Stimulated activated CD8-positive, alpha-beta memory T cell treated with anti-CD3 and anti-CD28 coated beads, Interleukin-12 subunit alpha, Interleukin-12 subunit beta, amount 100 ng/mL, for 24 hours (primary cell): ENCODE measurements around the gene MPIG6B.

Experiments
- DNase-seq: peaks from one replicate; pipeline ENCODE4 v3.0.0-alpha.2; 2020; ENCODE audit errors: extremely low read depth

MPIG6B gene, protein sequence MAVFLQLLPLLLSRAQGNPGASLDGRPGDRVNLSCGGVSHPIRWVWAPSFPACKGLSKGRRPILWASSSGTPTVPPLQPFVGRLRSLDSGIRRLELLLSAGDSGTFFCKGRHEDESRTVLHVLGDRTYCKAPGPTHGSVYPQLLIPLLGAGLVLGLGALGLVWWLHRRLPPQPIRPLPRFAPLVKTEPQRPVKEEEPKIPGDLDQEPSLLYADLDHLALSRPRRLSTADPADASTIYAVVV

DNA sequence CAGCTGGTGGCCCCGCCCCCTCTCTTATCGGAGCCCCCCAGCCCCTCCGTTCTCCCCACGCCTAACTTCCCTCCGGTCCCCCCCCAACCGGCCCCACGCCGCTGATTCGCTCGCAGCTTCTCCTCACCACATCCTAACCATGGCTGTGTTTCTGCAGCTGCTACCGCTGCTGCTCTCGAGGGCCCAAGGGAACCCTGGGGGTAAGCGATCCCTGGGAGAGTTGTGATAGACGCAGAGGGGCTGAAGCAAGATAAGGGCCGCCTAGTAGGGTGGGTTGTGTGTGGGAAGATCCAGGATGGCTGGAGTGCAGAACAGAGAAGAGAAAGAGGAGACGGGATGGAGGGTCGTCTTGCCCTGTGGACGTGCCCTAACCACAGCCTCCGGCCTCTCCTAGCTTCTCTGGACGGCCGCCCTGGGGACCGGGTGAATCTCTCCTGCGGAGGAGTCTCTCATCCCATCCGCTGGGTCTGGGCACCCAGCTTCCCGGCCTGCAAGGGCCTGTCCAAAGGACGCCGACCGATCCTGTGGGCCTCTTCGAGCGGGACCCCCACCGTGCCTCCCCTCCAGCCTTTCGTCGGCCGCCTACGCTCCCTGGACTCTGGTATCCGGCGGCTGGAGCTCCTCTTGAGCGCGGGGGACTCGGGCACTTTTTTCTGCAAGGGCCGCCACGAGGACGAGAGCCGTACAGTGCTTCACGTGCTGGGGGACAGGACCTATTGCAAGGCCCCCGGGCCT is at the start of gene MPIG6B:
Gene MPIG6B, plus strand, starts transcription at position 129 of the 735 bp plus-strand sequence. Its CDS starts 11 bp downstream, at position 140.
- DNase-seq: no peak

DNA sequence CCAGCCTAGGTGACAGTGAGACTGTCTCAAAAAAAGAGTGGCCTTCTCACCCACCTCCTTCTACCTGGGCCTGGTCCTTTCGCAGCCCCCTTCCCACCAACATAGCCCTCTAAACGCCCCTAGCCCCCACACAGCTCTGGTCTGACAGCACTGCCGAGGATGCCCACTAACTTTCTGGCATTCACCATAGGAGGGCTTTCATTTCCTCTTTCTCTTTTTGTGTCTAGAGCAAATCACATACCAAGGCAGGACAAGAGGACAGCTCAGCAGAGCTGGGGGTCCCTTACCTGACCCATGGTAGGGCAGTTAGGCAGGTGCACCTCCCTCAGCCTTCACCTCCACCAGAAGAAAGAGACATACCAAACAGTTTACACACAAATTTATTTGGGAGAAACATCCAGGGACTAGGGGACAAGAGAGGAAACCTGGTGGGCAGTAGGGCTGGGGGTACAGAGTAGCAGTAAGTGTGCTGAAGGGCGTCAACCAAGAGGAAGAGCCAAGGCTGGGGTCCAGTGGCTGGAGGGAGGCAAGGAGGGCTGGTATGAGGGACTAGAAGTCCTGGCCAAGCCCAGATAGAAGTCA is 46.8 kb upstream of the MPIG6B start:
- no peak for DNase-seq

DNA sequence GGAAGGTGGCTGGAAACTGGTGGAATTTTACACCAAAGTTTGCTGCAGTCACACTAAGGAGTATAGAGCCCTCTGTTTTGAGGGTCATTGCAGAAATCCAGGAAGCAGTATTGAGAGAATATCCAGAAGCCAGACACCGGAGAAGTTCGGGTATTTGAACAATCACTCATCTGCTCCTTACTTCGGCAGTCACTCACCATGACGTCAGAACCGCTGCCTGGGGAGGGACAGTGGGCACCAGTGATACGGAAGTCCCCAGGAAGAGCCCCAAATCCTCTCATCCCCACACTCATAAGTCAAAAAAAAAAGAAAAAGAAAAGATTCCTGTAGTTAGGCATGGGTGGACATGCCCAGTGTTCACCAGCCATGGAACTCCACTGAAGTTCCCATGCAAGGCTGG is 46.3 kb upstream of the MPIG6B start:
- DNase-seq: no peak

DNA sequence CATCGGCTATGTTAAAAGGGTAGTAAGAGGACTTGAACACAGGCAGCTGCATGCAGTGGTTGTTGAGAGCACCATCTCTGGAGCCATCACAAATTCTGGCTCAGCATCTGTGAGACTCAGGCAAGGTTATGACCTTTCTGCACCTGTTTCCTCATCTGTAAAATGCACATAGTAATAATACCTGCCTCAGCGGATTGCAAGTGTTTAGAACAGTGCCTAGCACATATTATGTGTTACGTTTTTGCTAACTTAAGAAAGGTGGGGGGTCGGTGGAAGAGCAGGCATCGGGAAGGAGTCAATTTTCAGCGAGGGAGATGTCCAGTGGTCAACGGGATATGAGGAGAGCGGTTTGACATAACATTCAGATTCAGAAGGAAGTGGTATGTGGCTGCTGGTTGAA is 45.2 kb upstream of the MPIG6B start:
- DNase-seq: no peak

DNA sequence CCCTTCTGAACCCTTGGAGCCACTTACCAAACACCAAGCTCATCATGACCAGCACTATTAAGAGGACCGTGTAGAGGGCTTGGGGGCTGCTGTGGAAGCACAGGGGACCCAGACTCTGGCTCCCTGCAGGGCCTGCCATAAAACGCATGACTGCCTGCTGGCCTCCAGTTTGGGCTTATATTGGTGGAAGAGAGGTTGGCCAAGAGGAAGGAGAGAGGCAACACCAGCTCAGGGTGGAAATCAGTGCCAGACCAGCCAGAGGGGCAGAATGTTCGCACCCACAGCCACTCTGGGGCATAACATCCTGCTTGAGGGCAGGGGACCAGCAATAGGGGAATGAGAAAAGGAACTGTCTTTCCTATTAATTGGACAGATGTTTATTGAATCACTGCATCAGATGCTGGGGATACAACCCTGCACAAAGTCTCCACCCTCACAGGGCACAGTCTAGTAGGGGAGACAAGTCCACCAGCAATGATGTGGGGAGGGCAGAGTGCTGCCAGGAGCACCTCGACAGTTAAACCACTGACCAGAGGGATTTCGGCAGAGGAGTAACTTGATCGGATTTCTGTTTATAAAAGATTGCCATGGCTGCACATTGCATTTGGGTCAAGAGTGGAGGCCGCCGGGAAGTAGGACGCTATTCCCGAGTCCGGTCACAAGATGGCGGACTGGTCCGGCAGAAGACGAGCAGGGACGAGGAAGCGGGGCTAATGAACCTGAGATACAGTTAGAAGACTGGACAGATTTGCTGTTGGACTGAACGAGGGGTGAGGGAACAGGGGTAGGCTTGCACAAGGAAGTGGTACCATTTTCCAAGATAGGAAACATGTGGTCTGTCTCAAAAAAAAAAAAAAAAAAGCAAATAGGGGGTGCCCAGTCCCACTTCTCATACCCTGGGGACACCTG is 42.7 kb upstream of the MPIG6B start, which contains the start of gene LY6G5C:
Gene LY6G5C, minus strand, starts transcription at position 842 of the 909 bp plus-strand sequence. Its CDS starts 694 bp downstream, at position 148.
- no peak for DNase-seq

DNA sequence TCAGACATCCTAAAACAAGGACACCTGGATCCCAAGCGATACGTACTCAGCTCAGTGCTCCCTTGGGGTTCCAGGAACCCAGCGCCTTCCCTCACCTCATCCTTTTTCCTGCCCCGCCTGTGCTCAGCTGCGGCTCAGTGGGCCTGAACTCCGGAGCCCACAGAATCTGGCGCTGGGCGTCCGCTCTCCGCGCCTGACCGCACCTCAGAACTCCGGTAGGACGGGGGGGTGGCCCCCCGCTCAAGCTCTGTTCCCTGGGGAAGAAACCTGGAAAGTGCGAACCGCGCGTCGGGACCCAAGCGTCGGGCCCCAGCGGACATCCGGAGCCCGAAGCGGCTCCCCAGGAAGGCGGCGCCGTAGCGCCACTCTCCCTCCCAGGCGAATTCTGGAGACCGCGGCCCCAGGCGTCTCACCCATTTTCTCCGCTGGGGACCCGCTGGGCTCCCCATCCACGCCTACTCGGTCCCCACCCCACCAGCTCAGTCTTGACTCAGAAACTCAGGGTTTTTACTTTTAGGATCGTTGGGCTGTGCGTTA is 42.0 kb upstream of the MPIG6B start:
- DNase-seq: no peak

DNA sequence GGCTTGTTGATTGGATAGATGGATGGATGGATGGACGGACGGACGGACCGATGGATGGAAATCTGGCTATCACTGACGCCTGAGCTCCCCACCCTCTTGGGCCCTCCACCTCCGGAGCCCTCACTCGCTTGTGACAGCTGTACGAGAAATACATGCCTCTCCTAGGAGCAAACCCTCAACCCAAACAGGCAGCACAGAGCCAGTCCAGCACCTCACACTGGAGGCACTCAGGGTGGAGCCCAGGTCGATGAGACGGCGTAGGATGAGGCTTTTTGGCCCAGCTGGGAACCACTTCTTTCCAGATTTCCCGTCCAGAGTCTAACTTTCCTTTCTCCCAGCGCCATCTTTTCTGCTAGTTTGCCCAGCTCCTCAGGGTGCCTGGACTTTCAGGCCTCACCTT is 39.6 kb upstream of the MPIG6B start:
- no peak for DNase-seq

DNA sequence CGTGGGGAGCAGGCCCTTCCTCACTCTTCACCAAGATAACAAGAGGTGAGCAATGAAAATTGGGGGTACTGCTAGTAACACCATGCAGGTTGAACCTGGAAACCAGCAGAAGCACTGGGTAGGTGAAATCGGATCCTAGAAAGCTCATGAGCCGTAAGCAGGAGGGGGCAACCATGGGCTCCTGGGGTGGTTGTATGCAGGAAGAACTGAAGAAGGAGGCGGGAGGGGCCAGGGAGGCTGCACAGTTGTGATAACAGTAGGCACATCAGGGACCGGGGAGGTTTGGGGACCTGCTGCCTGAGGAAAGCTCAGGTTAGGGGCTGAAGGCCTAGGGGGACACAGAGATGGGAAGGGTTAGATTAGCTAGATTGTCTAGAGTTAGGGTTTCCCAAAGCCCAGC is 36.7 kb upstream of the MPIG6B start:
- DNase-seq: no peak

DNA sequence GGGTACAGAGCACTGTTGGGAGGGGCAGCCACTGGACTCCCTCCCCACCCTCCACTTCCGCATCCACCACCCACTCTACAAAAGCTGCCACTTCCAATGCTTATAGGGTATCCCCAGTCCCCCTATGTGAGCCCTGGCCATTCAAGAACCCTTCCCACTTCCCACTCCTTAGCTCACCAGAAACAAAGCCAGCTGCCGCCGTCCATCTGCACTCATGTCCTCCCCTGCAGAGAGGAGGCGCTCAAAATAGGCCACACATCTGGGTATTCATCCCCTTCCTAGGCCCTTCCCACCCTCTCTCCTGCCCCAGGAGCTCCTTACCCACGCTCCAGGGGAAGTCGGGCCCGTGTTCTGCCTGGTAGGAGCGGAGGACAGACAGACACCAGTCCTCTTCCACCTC is 35.9 kb upstream of the MPIG6B start:
- no peak for DNase-seq

DNA sequence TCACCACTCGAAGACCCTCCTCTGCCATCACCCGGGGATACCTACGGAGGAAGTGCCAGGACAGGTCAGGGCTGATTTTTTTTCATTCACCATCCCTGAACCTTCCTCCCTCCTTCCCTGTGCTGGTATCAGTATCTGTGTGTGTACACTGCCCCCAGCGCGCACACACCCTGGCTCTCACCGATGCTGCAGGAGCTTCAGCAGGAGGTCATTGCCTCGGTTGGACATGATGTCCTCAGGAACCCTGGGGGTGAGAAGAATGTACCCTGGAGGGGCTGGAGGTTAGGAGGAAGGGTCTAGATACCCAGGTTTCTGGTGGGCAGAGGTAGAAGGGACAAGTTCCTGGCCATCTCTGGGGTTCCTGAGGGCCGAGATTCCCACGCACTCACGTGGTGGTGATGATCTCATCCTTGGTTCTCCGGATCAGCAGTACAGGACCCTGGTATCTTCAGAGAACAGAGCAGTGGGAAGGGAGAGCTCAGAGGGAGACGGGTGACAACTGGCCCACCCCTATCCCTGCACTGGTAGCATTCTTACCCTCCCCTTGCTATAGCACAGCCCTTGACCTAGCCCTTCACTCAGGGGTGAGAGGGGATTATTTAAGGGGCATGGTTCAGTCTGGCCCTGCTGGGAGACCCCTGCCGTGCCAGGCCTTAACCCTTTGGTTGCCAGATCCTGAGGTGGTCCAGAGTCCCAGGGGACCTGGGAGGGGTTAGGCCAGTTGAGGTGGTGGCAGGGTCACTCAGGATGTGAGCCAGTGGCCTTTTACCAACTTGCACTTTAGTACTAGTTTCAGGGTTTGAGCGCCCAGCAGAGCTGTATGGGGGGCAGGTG is 35.1 kb upstream of the MPIG6B start:
- no peak for DNase-seq

DNA sequence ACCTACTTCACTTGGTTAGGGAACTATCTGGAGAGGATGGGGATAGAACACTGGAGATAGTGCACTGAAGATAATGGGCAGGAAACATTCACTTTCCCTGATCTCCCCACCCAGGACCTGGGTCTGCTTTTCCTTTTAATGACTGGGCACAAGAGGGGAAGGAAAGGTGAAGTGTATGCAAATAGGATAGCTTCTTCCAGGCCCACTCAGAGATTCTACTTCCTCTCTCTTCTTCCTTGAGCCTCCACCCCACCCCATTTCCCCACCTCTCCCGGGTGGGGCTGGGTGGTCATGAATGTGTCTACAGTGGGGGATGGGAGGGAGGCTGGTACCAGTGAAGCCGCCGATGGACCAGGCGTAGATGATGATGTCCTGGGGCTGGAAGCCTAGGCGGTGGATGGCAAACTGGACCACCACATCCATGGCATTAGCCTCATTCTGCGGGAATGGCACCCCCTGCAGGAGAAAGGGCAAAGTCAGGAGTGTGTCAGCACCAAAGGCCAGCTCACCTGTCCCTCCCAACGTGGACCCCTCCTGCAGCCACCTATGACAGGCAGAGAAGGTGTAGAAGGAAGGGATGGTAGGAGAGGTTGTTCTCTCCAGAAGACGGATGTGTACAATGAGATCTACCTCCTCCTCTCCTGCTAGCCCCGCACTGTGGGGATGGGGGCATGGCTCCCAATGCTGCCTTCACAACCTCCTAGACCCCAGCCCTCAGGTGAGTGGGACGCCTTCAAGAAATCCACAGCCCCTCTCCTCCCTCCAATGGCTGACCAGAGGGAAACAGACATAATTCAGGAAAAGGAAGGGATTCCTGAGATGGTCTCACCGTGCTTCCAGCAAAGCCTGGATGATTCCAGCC is 33.7 kb upstream of the MPIG6B start:
- no peak for DNase-seq

DNA sequence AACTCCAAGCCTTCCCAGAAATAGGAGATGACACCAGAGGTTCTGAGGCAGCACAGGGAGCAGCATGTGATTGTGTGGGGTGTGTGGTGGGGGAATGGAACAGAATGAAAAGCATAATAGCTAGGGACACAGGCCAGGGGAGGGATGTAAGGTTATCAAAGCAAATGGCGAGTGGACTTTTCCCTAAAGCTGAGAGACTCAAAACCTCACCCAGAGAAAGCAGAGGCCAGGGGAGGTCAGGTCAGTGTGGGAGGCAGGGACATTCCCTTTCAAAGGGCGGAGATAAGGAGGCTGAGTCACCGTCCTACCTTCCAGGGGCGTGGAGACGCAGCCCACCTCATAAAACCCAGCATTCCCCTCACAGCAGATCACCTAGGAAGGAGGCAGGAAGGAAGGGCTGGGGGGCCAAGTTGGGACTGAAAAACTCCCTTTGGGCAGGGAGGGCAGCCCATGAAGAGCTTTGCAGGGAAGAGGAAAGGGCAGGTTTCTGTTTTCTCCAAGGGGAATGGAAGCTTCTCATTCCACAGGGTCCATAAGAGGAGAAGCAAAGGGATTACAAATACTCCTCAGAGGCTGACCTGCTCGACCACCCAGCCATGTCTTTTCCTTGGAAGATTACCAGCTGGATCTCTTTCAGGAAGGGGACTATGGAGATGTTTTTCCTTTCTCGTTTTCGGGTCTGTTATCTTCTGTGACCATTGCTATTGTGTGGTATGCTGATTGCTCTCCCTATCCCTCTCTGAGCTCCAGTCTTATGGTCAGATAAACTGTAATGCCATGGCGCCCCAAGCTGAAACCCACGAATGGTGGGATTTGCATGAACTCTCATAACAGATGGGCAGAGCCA is 32.7 kb upstream of the MPIG6B start:
- no peak for DNase-seq

DNA sequence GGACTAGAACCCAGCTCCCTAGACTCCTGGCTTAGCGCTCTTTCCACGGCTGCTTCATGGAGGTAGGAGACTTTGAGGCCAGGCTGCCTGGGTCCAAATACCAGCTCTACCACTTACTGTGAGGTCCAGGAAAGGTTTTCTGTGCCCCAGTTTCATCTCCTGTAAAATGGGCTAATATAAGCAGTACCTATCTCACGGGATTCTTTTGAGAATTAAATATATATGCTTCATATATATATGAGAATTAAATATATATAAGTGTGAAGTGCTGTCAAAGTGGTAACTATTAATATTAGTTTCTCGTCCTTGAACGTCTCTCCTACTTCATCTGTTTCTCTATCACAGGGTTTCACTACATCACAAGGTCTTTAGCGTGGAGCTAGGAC is 32.1 kb upstream of the MPIG6B start:
- DNase-seq: no peak

DNA sequence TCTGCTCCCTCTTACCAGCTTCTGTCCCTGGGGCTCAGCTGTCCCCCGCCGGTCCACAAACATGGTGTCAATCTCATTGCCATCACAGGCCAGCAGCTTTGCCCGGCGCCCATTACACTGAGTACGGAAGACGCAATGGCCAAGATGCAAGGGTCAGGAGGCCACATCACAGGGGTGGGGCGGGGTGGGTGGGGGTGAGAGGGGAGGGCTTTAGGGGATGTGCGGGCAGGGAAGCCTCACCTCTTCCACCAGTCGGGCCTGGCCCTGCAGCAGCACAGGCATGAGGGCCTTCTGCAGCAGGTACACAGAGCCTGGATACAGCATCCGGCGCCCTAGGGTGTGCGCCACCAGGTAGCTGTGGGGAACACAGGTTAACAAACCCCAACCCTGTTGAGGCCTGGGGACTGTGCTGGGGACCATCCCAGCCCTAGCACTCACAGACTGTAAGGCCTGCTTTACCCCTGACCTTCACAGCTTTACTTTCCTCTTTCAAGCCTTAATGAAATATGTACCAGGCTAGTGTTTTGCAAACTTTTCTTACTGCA is 31.5 kb upstream of the MPIG6B start:
- no peak for DNase-seq

DNA sequence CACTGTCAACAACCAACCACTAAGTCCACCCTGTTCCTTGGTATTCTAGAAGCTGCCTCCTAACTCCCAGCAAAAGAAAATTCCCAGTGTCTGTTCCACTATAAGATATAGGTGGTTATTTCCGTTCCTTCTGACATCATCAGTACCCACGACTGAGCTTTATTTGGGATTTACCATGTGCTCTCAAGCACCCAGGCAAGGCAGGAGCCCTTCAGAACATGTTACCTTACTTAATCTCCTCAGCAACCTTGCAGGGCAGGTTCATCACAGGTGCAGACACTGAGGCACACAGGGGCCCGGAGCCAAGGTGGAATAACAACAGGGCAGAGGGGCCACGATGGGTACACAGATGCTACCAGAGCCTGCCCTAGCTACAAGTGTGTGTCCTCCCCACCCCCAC is 30.8 kb upstream of the MPIG6B start:
- no peak for DNase-seq

DNA sequence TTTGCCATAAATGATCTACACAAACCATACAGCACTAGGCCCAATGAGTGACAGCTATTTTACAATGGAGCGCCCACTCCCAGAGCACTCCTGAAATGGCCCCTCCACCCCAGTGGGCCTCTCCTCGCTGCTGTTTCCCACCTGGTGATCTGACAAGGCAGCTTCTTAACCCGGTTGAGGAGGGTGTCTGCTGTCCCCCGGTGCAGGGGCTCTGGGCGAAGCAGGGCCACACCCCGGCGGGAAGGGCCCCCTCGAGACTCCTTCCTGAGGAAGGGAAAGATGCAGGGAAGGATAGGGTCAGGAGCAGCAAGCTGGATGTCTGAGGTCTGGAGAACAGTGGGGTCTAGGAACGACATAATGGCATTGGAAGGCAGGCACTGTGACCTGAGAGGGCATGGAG is 30.3 kb upstream of the MPIG6B start:
- no peak for DNase-seq

DNA sequence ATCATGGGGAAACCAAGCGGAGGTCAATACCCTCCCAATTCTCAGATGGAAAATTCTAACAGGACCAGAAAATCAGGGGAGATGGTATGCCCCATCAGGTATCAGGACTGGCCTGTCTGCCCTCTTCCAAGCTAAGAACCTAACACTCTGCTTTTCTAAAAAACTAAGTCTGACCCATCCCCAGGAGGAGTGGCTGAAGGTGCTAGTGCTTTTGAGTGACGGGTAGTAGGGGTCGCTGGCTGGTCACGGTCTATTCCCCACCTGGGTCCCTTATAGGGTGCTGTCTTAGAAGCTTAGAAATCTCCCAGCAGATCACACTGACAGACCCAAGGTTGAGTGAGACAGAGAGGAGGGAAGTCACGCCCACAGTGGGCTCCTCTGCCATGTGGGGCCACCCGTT is 29.6 kb upstream of the MPIG6B start:
- DNase-seq: no peak

DNA sequence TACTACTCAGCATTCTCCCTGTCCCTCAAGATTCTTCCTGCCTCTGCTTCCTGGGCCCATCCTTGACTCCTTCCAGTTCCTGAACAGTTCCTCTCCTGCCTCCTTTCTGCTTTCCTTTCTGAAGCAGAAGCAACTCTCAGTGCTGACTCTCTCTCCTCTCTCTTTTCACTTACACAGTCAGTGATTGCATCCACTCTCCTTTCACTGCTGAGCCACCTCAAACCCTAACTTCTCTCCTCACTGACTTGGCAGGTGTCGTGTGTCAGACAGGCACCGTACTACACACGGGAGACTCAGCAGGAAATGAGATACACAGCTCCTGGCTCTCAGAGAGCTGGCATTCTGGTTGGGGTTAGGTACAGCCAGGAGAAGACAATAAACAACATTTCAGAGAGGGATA is 25.6 kb upstream of the MPIG6B start:
- DNase-seq: no peak
